ENCODE data around the gene STARD9. TPM values are rescaled to one million over a fixed set of nuclear protein-coding genes. Genes with fewer than 3 reads are reported as not detected.
A peak's percentile ranks its signal among the peaks of the same experiment; 100 is the strongest.

Gene STARD9
- total and polyA plus RNA-seq, 2 of the 13 experiments (the other 11 are each of a cell fraction or from before 2014, with no cell fraction given) = 5.3 to 7.5 TPM

- TF ChIP-seq RBM39 (IDR thresholded peaks at IDR 0.05; ENCODE audit: low read depth, low read length, poor library complexity, severe bottlenecking) (peak; percentile 55), ZNF160 (CRISPR knock-in tag; IDR thresholded peaks at IDR 0.05) (no peak), GTF2F1 (IDR thresholded peaks at IDR 0.05; ENCODE audit: low read length) (no peak), NFE2L1 (CRISPR knock-in tag; IDR thresholded peaks at IDR 0.05; ENCODE audit: borderline replicate concordance) (no peak), ZKSCAN5 (CRISPR knock-in tag; IDR thresholded peaks at IDR 0.05) (no peak), TEAD3 (CRISPR knock-in tag; optimal IDR thresholded peaks at IDR 0.05; ENCODE audit: borderline replicate concordance) (peak; percentile 11), ZNF441 (CRISPR knock-in tag; IDR thresholded peaks at IDR 0.05; ENCODE audit: borderline replicate concordance) (0 out of 2 replicates have a peak, but pooled peaks have one; percentile 27), DMTF1 (CRISPR knock-in tag; IDR thresholded peaks at IDR 0.05) (no peak), ZNF142 (CRISPR knock-in tag; IDR thresholded peaks at IDR 0.05) (0 out of 2 replicates have a peak, but pooled peaks have one; percentile 23), SP5 (CRISPR knock-in tag; IDR thresholded peaks at IDR 0.05; ENCODE audit: borderline replicate concordance, low read depth) (0 out of 2 replicates have a peak, but pooled peaks have one; percentile 28), ZMAT5 (CRISPR knock-in tag; IDR thresholded peaks at IDR 0.05; ENCODE audit: borderline replicate concordance, low read depth) (no peak), ZFP91 (CRISPR knock-in tag; IDR thresholded peaks at IDR 0.05; ENCODE audit: borderline replicate concordance) (peak; percentile 32; the same call in 1 of the 2 replicates), ZNF788 (CRISPR knock-in tag; IDR thresholded peaks at IDR 0.05; ENCODE audit: borderline replicate concordance) (peak; percentile 70; the same call in 1 of the 2 replicates), ZNF512B (CRISPR knock-in tag; IDR thresholded peaks at IDR 0.05; ENCODE audit: borderline replicate concordance) (peak; percentile 77; the same call in 1 of the 2 replicates), ZNF329 (CRISPR knock-in tag; IDR thresholded peaks at IDR 0.05; ENCODE audit: low read depth) (peak; percentile 82)
Observed at GRCh38 chr15:42581272-42581730, 5.9 kb downstream of the STARD9 start (continued).
